GM20431 (cell line): ENCODE data around the gene RAB40A.
"Not testable (repeated sequence)": the region's sequence is repeated elsewhere in the genome, so short reads cannot be mapped to it uniquely, and the experiment has no call there.

ENCODE experiments used
- in situ Hi-C: fragments of 300-500 bp; cut with MseI, MboI; formaldehyde crosslinking; loops from one replicate; pipeline ENCODE4 v1.15.0; 2020; ENCODE audit warnings: low sequenced_read_pairs; ENCODE audit not compliant: unreplicated experiment

Gene RAB40A

GRCh38 chrX:103529550-103529949, 10.3 kb upstream of the RAB40A start:
- in situ Hi-C loops: loop anchor here (10.0 kb wide), 1 partner anchor 285 kb away; no protein-coding TSS in a partner anchor

- in situ Hi-C loops: loop anchor here (10.0 kb wide), 1 partner anchor 290 kb away; no protein-coding TSS in a partner anchor
Measured at GRCh38 chrX:103524747-103525146, 5.5 kb upstream of the RAB40A start.

- in situ Hi-C loops: loop anchor here (10.0 kb wide), 1 partner anchor 291 kb away; no protein-coding TSS in a partner anchor
Measured at GRCh38 chrX:103523605-103524004, 4.3 kb upstream of the RAB40A start.

- in situ Hi-C loops: loop anchor here (10.0 kb wide), 1 partner anchor 294 kb away; no protein-coding TSS in a partner anchor
Measured at GRCh38 chrX:103520386-103520785, 1.1 kb upstream of the RAB40A start.

- in situ Hi-C loops: no loop called here
Measured at GRCh38 chrX:103518571-103518970, 718 bp downstream of the RAB40A start.

- in situ Hi-C loops: no loop called here
Measured at GRCh38 chrX:103517246-103517645, 2.0 kb downstream of the RAB40A start.

- in situ Hi-C loops: no loop called here
Measured at GRCh38 chrX:103513476-103514108, 5.7 kb downstream of the RAB40A start.

GRCh38 chrX:103513067-103513466, 6.2 kb downstream of the RAB40A start:
- in situ Hi-C loops: no loop called here

- in situ Hi-C loops: no loop called here
Measured at GRCh38 chrX:103510031-103510430, 9.3 kb downstream of the RAB40A start.

GRCh38 chrX:103503853-103504207, 15.5 kb downstream of the RAB40A start:
- in situ Hi-C loops: no loop called here

GRCh38 chrX:103503163-103503852, 16.0 kb downstream of the RAB40A start:
- in situ Hi-C loops: no loop called here

GRCh38 chrX:103498786-103499185, 20.5 kb downstream of the RAB40A start:
- in situ Hi-C loops: no loop called here

GRCh38 chrX:103495786-103496185, 23.5 kb downstream of the RAB40A start:
- in situ Hi-C loops: no loop called here

- in situ Hi-C loops: not testable (repeated sequence)
Measured at GRCh38 chrX:103493578-103493977, 25.7 kb downstream of the RAB40A start.

- in situ Hi-C loops: not testable (repeated sequence)
Measured at GRCh38 chrX:103489733-103490132, 29.6 kb downstream of the RAB40A start.

- in situ Hi-C loops: no loop called here
Measured at GRCh38 chrX:103488794-103489193, 30.5 kb downstream of the RAB40A start.

GRCh38 chrX:103488332-103488731, 31.0 kb downstream of the RAB40A start:
- in situ Hi-C loops: no loop called here

- in situ Hi-C loops: no loop called here
Measured at GRCh38 chrX:103483720-103484119, 35.6 kb downstream of the RAB40A start.

GRCh38 chrX:103480526-103480925, 38.8 kb downstream of the RAB40A start:
- in situ Hi-C loops: no loop called here

GRCh38 chrX:103477496-103477895, 41.8 kb downstream of the RAB40A start:
- in situ Hi-C loops: no loop called here

- in situ Hi-C loops: no loop called here
Measured at GRCh38 chrX:103475381-103475780, 43.9 kb downstream of the RAB40A start.

- in situ Hi-C loops: not testable (repeated sequence)
Measured at GRCh38 chrX:103469977-103470376, 49.3 kb downstream of the RAB40A start.
